Measurements from ENCODE around the gene MATR3. TPM values are rescaled to one million over a fixed set of nuclear protein-coding genes. Genes with fewer than 3 reads are reported as not detected.

MATR3 gene
- 588 and 629 TPM in 2 replicates for total RNA-seq (2014; rRNA removed; shearing (Covaris generic))

GRCh38 chr5:139293507-139294373, at the start of gene MATR3:
Gene MATR3 (plus strand): TSS chr5:139293740. CDS start chr5:139307416, 13,676 bp downstream.
- Histone ChIP-seq H3K4me1 (peaks cover 5% of the 10 kb centered on the region; the same call in 1 of the 2 replicates), H3K36me3 (peaks cover 14% of the 10 kb centered on the region), H3K9me3 (replicated peaks) (no peaks in the 10 kb centered on the region), H3K27ac (peak within 1 kb of the TSS; percentile 99), H3K4me3 (peak within 1 kb of the TSS; percentile 92), H3K27me3 (no peaks in the 10 kb centered on the region)
- DNase-seq: peak; percentile 97 to 98

GRCh38 chr5:139245637-139246339, 47.8 kb upstream of the MATR3 start:
- Histone ChIP-seq H3K4me1 (no peaks in the 10 kb centered on the region), H3K27ac (no peak overlapping the region), H3K4me3 (no peak overlapping the region), H3K9me3 (replicated peaks) (no peaks in the 10 kb centered on the region), H3K36me3 (no peaks in the 10 kb centered on the region), H3K27me3 (no peaks in the 10 kb centered on the region)
- DNase-seq: no peak

GRCh38 chr5:139246394-139246793, 47.1 kb upstream of the MATR3 start:
- DNase-seq: peak in 1 of 2 experiments; percentile 15
- H3K27ac ChIP-seq: no peak overlapping the region
- H3K4me3 ChIP-seq: no peak overlapping the region

GRCh38 chr5:139248826-139249453, 44.6 kb upstream of the MATR3 start:
- Histone ChIP-seq H3K4me3 (no peak overlapping the region), H3K9me3 (replicated peaks) (no peaks in the 10 kb centered on the region), H3K36me3 (no peaks in the 10 kb centered on the region), H3K27ac (no peak overlapping the region), H3K4me1 (no peaks in the 10 kb centered on the region), H3K27me3 (no peaks in the 10 kb centered on the region)
- no peak for DNase-seq

More at GRCh38 chr5:139246394-139246793, 47.1 kb upstream of the MATR3 start:
- no peaks in the 10 kb centered on the region for H3K4me1 ChIP-seq
- no peaks in the 10 kb centered on the region for H3K36me3 ChIP-seq
- no peaks in the 10 kb centered on the region for H3K27me3 ChIP-seq
- H3K9me3 ChIP-seq (replicated peaks): no peaks in the 10 kb centered on the region

GRCh38 chr5:139251281-139251687, 42.3 kb upstream of the MATR3 start:
- Histone ChIP-seq H3K27ac (no peak overlapping the region), H3K4me3 (no peak overlapping the region), H3K27me3 (no peaks in the 10 kb centered on the region), H3K4me1 (no peaks in the 10 kb centered on the region), H3K9me3 (replicated peaks) (no peaks in the 10 kb centered on the region), H3K36me3 (no peaks in the 10 kb centered on the region)
- DNase-seq: no peak

DNA sequence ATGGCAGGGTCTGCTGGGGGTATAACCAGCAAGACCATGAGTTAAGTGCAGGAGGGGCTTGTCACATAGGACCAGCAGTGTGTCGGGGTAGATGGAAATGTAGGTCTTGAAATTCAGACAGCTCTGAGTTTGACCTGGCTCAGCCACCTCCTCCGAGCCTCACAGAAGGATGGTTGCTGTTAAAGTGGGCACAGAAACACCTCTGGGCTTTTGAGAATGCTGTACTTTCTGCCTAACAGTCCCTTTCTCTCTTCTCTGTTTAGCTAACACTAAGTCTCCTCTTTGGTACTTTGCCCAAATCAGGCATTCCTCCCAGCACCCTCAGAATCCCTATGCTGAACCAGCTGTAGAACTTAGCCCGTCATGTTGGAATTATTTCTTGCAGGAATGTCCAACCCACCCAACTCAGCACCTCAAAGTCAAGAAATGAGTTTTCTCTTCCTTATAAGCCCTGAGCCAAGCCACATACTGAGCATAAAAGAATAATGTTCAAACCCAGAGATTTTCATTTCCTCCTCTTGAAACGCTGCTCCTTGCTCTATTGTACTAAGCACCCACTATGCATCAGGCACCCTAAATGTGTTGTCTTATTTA, 41.7 kb upstream of the MATR3 start:
- H3K4me3 ChIP-seq: no peak overlapping the region
- H3K27me3 ChIP-seq: no peaks in the 10 kb centered on the region
- H3K27ac ChIP-seq: no peak overlapping the region
- DNase-seq: no peak
- no peaks in the 10 kb centered on the region for H3K36me3 ChIP-seq
- no peaks in the 10 kb centered on the region for H3K9me3 ChIP-seq (replicated peaks)
- no peaks in the 10 kb centered on the region for H3K4me1 ChIP-seq

- H3K4me1 ChIP-seq: no peaks in the 10 kb centered on the region
- no peak overlapping the region for H3K27ac ChIP-seq
- DNase-seq: no peak
- no peaks in the 10 kb centered on the region for H3K36me3 ChIP-seq
- no peak overlapping the region for H3K4me3 ChIP-seq
- H3K27me3 ChIP-seq: no peaks in the 10 kb centered on the region
- no peaks in the 10 kb centered on the region for H3K9me3 ChIP-seq (replicated peaks)
Observed at GRCh38 chr5:139253115-139253514, 40.4 kb upstream of the MATR3 start.

- no peaks in the 10 kb centered on the region for H3K36me3 ChIP-seq
- H3K9me3 ChIP-seq (replicated peaks): no peaks in the 10 kb centered on the region
- no peaks in the 10 kb centered on the region for H3K27me3 ChIP-seq
- DNase-seq: no peak
- no peak overlapping the region for H3K4me3 ChIP-seq
- no peaks in the 10 kb centered on the region for H3K4me1 ChIP-seq
- no peak overlapping the region for H3K27ac ChIP-seq
Observed at GRCh38 chr5:139256820-139257219, 36.7 kb upstream of the MATR3 start.

DNA sequence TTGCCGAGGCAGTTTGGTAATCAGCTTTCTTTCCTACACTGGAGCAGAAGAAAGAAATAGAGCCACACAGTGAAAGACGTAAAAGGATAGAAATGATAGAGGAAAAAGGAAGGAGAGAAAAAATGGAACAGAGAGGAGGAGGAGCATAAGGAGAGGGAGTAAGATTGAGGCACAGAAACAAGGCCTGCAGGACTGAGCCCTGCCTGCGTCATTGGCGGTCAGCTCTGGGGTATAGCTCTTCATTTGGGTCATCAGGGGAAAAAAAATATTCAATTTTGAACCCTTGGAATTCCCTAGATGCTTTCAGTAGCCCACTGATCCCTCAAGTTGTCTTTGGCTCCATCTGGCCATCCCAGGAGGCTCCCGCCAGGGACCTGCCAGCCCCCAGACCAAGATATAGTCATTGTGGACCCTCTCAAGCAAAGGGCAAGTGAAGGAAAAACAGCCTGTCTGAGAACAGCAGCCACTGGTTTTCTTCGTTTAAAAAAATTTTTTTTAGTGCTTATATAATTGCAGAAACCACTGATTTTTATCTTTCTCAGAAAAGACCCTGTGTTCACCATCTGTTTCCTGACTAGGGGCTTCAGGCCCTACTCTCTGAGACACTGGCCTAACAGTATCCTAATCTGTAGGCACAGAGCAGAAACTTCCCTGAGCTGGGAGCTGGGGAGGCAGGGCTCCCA, 31.3 kb upstream of the MATR3 start:
- H3K36me3 ChIP-seq: no peaks in the 10 kb centered on the region
- H3K9me3 ChIP-seq (replicated peaks): no peaks in the 10 kb centered on the region
- H3K27ac ChIP-seq: no peak overlapping the region
- no peak overlapping the region for H3K4me3 ChIP-seq
- no peak for DNase-seq
- no peaks in the 10 kb centered on the region for H3K27me3 ChIP-seq
- H3K4me1 ChIP-seq: no peaks in the 10 kb centered on the region

DNA sequence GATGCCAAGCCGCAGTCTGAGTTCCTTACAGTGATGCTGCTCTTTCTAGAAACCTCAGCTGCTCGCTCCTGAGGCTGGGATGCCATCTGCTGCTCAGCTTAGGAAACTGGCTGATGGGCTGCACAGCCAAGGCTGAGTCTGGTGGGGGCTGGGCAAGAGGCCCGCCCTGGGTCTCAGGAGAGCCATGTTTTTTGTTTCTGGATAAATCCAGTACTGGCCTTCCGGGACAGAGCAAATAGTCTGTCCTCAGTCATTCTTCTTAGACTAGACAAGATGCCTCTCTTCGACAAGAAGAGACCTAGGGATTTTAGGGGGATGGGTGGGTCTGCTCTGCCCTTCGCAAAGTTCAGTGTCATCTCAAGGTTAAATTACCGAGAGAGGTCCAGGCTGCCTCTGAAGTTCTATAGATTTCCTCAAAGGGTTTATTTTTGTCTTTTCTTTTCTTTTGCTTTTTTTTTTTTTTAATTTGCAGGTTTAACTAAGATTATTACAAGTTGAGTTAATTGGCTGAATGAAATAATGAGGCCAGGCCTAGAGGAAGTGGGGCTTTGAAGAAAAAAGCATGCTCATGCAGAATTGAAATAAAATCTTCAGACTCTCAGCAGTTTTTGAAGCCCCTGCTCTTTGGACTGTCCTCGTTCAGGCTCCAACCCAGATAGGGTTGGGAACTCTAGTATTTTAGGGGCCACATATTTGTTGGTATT, 30.6 kb upstream of the MATR3 start:
- Histone ChIP-seq H3K27me3 (no peaks in the 10 kb centered on the region), H3K36me3 (no peaks in the 10 kb centered on the region), H3K9me3 (replicated peaks) (no peaks in the 10 kb centered on the region), H3K4me3 (no peak overlapping the region), H3K27ac (no peak overlapping the region), H3K4me1 (no peaks in the 10 kb centered on the region)
- peak; percentile 84 to 89 for DNase-seq

GRCh38 chr5:139263536-139263935, 30.0 kb upstream of the MATR3 start:
- Histone ChIP-seq H3K27me3 (no peaks in the 10 kb centered on the region), H3K4me1 (peaks cover 3% of the 10 kb centered on the region), H3K9me3 (replicated peaks) (no peaks in the 10 kb centered on the region), H3K27ac (no peak overlapping the region), H3K36me3 (no peaks in the 10 kb centered on the region), H3K4me3 (no peak overlapping the region)
- no peak for DNase-seq

DNA sequence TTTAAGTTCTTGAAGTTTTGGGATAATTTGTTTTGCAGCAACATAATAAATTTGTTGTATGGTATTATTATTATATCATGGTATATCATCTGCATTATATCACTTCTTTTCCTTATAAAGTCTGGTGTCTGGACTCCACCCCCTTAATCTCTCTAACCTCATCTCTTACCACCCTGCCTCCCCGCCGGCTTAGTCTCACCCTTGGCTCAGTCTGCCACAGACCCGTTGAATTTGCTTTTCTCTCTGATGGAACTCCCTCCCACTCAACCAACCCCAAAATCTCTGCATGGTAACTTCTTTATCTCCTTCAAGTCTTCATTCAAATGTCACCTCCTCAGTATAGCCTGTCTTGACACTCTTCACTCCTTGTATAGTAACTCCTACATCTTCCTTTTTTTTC, 29.6 kb upstream of the MATR3 start:
- Histone ChIP-seq H3K27ac (no peak overlapping the region), H3K4me1 (peaks cover 8% of the 10 kb centered on the region), H3K36me3 (no peaks in the 10 kb centered on the region), H3K27me3 (no peaks in the 10 kb centered on the region), H3K9me3 (replicated peaks) (no peaks in the 10 kb centered on the region), H3K4me3 (no peak overlapping the region)
- DNase-seq: no peak

DNA sequence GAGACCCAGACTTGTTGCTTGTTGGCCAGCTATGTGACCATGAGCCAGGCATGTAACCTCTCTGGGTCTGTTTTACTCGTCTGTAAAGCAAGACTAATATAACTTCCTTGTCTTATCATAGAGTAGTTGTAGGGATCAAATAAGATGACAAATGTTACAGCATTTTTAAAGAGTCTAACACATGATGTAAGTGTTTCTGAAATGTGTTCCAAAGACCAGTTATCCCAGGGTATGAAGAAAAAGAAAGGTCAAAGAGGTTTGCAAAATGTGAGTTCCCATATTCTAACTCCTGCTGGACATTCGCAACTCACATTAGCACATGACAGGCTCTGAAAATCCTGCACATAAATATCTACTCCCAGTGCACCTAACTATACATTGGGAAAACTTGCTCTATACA, 28.5 kb upstream of the MATR3 start:
- H3K9me3 ChIP-seq (replicated peaks): no peaks in the 10 kb centered on the region
- DNase-seq: no peak
- H3K27ac ChIP-seq: no peak overlapping the region
- no peaks in the 10 kb centered on the region for H3K27me3 ChIP-seq
- H3K4me3 ChIP-seq: no peak overlapping the region
- H3K4me1 ChIP-seq: peaks cover 10% of the 10 kb centered on the region
- H3K36me3 ChIP-seq: no peaks in the 10 kb centered on the region

DNA sequence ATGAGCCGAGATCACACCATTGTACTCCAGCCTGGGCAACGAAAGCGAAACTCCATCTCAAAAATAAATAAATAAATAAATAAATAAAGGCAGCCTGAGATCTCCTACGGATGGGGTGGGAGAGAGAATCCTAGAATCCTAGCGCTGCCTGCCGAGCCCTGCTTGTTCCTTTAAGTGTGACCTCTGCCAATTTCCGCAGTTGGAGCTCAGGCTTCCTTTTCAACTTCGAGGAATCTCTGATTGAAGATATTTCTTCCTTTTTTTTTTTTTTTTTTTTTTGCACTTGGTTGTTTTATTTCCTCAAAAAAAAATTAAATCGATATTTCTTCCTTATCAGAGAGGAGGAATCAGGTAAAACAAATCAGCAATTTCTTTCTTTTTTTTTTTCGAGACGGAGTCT, 27.3 kb upstream of the MATR3 start:
- DNase-seq: no peak
- H3K27me3 ChIP-seq: no peaks in the 10 kb centered on the region
- H3K4me1 ChIP-seq: peaks cover 10% of the 10 kb centered on the region
- H3K27ac ChIP-seq: no peak overlapping the region
- H3K4me3 ChIP-seq: no peak overlapping the region
- H3K9me3 ChIP-seq (replicated peaks): no peaks in the 10 kb centered on the region
- H3K36me3 ChIP-seq: no peaks in the 10 kb centered on the region
